ENCODE results near the gene UNK.

DNA sequence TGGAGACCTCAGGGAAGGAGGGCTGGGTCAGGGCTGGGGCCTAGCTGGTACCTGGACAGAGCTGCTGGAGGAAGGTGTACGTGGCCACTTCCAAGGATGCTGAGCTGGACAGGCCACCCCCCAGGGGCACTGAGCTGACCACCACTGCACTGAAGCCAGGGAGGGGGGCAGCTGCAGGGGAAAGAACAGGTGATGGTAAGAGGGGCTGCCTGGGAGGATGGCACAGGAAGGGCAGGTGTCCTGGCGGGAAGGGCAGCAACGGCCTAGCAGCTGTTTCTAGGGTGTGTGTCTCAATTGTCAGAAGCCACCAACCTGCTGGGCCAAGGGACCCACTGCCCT is 21.4 kb upstream of the UNK start:
- TF ChIP-seq, protein P1, sequence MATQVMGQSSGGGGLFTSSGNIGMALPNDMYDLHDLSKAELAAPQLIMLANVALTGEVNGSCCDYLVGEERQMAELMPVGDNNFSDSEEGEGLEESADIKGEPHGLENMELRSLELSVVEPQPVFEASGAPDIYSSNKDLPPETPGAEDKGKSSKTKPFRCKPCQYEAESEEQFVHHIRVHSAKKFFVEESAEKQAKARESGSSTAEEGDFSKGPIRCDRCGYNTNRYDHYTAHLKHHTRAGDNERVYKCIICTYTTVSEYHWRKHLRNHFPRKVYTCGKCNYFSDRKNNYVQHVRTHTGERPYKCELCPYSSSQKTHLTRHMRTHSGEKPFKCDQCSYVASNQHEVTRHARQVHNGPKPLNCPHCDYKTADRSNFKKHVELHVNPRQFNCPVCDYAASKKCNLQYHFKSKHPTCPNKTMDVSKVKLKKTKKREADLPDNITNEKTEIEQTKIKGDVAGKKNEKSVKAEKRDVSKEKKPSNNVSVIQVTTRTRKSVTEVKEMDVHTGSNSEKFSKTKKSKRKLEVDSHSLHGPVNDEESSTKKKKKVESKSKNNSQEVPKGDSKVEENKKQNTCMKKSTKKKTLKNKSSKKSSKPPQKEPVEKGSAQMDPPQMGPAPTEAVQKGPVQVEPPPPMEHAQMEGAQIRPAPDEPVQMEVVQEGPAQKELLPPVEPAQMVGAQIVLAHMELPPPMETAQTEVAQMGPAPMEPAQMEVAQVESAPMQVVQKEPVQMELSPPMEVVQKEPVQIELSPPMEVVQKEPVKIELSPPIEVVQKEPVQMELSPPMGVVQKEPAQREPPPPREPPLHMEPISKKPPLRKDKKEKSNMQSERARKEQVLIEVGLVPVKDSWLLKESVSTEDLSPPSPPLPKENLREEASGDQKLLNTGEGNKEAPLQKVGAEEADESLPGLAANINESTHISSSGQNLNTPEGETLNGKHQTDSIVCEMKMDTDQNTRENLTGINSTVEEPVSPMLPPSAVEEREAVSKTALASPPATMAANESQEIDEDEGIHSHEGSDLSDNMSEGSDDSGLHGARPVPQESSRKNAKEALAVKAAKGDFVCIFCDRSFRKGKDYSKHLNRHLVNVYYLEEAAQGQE (IDR thresholded peaks at IDR 0.05; ENCODE audit: insufficient read depth in 1 of 2, low read depth in 2 of 2, low read length in 2 of 2): no peak
- no peak for TF ChIP-seq POLR2AphosphoS5 (IDR thresholded peaks at IDR 0.05; ENCODE audit: low read depth, low read length)
- TF ChIP-seq TAF1 (IDR thresholded peaks at IDR 0.05; ENCODE audit: borderline replicate concordance, insufficient read depth, low read length): no peak
- no peak for TF ChIP-seq SIN3A (IDR thresholded peaks at IDR 0.05; ENCODE audit: borderline replicate concordance, insufficient read depth, low read length)
